ENCODE results near the gene IL21R.

IL21R gene

DNA sequence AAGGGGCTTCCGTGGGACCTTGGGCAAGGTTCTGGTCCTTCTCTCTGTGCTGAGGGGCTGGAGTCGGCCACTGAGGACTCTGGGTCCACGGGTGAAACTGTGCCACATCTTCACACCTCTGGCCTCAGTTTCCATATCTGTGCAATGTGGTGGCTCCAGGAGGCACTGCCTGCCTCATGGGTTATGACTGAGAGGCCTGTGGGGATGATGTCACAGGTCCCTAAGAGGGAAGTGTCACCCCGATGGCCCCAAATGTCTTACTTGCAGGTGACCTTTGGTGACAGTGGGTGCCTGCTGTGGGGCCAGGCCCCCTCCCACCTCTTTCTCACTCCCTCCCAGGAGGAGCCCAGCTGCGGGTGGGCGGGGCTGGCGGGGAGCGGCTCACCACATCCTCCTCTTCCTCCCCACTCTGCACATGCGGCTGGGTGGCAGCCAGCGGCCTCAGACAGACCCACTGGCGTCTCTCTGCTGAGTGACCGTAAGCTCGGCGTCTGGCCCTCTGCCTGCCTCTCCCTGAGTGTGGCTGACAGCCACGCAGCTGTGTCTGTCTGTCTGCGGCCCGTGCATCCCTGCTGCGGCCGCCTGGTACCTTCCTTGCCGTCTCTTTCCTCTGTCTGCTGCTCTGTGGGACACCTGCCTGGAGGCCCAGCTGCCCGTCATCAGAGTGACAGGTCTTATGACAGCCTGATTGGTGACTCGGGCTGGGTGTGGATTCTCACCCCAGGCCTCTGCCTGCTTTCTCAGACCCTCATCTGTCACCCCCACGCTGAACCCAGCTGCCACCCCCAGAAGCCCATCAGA, at the start of gene IL21R:
Gene IL21R (plus strand): TSS at position 407 of the 801 bp plus-strand sequence. CDS start 27,898 bp downstream, outside the sequence.
- DNase-seq, result peak; percentile 40

DNA sequence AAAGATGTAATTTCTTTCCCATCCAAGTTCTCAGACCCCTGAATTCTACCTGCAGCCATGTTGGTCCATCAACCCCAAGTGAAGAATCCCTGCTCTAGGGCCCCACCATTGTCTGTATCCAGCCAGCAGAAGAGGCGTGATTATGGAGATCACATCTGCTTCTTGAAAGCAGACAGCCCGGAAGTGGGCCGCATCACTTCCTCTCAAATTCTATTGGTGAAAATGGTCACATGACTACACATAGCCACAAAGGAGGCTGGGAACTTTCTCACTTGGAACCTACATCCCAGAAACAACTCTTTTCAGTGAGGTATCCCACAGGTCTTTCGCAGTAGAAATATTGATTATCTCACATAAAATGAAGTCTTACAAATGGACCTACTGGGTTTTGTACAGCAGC, 48.1 kb upstream of the IL21R start:
- DNase-seq, result no peak

DNA sequence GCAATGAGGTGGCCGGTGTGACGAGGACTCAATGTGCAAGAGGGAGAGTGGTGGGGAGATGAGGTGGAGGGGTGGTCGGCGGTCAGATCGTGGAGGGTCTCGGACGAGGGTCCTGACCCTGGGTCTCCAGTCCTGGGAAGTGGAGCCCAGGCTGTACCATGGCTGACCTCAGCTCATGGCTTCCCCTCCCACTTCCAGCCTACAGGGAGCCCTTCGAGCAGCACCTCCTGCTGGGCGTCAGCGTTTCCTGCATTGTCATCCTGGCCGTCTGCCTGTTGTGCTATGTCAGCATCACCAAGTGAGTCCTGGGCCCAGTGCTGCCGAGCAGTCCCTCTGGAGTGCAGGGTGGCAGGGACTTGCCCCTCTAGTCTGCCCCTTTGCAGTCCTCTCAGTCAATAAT, 46.4 kb upstream of the IL21R start:
- DNase-seq, result no peak

GRCh38 chr16:27356794-27357193, 45.2 kb upstream of the IL21R start:
- DNase-seq, result no peak

GRCh38 chr16:27359051-27359450, 42.9 kb upstream of the IL21R start:
- DNase-seq, result no peak

DNA sequence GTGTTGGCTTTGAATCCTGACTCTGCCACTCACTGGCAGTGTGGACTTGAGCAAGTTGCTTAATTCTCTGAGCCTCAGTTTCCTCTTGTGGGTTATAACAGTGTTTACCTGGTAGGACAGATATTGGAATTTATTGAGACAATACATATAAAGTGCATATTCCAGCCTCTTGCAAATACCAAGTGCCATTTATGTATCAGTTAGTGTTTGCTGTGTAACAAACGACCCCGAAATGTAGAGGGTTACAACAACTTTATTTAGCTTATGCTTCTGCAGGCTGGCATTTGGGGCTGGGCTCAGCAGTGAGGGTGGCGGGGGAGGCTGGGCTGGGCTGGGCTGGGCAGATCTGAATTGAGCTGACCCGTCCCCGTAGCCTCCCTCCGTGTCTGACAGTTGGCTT, 42.4 kb upstream of the IL21R start:
- DNase-seq, result no peak

DNA sequence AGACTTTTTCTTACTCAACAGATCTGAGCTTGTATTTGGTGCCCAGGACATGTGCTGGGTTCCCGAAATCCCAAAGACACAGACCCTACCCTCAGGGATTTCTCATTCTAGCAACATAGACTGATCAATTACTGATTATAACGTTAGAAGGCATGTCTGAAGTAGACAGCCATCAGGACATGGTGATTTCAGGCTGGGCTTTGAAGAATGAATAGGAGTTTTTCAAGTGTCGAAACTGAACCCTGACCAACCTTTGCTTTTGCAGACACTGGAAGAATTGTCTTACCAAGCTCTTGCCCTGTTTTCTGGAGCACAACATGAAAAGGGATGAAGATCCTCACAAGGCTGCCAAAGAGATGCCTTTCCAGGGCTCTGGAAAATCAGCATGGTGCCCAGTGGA, 40.0 kb upstream of the IL21R start:
- DNase-seq, result no peak

DNA sequence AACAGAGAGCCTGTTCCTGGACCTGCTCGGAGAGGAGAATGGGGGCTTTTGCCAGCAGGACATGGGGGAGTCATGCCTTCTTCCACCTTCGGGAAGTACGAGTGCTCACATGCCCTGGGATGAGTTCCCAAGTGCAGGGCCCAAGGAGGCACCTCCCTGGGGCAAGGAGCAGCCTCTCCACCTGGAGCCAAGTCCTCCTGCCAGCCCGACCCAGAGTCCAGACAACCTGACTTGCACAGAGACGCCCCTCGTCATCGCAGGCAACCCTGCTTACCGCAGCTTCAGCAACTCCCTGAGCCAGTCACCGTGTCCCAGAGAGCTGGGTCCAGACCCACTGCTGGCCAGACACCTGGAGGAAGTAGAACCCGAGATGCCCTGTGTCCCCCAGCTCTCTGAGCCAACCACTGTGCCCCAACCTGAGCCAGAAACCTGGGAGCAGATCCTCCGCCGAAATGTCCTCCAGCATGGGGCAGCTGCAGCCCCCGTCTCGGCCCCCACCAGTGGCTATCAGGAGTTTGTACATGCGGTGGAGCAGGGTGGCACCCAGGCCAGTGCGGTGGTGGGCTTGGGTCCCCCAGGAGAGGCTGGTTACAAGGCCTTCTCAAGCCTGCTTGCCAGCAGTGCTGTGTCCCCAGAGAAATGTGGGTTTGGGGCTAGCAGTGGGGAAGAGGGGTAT, 39.3 kb upstream of the IL21R start:
- DNase-seq, result no peak

DNA sequence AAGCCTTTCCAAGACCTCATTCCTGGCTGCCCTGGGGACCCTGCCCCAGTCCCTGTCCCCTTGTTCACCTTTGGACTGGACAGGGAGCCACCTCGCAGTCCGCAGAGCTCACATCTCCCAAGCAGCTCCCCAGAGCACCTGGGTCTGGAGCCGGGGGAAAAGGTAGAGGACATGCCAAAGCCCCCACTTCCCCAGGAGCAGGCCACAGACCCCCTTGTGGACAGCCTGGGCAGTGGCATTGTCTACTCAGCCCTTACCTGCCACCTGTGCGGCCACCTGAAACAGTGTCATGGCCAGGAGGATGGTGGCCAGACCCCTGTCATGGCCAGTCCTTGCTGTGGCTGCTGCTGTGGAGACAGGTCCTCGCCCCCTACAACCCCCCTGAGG, 38.7 kb upstream of the IL21R start:
- no peak for DNase-seq

GRCh38 chr16:27363797-27364196, 38.2 kb upstream of the IL21R start:
- DNase-seq, result no peak

GRCh38 chr16:27364493-27365141, 37.4 kb upstream of the IL21R start:
- DNase-seq, result no peak

- DNase-seq, result no peak
Observed at GRCh38 chr16:27365142-27366089, 36.6 kb upstream of the IL21R start.

- no peak for DNase-seq
Observed at GRCh38 chr16:27366687-27367460, 35.1 kb upstream of the IL21R start.

DNA sequence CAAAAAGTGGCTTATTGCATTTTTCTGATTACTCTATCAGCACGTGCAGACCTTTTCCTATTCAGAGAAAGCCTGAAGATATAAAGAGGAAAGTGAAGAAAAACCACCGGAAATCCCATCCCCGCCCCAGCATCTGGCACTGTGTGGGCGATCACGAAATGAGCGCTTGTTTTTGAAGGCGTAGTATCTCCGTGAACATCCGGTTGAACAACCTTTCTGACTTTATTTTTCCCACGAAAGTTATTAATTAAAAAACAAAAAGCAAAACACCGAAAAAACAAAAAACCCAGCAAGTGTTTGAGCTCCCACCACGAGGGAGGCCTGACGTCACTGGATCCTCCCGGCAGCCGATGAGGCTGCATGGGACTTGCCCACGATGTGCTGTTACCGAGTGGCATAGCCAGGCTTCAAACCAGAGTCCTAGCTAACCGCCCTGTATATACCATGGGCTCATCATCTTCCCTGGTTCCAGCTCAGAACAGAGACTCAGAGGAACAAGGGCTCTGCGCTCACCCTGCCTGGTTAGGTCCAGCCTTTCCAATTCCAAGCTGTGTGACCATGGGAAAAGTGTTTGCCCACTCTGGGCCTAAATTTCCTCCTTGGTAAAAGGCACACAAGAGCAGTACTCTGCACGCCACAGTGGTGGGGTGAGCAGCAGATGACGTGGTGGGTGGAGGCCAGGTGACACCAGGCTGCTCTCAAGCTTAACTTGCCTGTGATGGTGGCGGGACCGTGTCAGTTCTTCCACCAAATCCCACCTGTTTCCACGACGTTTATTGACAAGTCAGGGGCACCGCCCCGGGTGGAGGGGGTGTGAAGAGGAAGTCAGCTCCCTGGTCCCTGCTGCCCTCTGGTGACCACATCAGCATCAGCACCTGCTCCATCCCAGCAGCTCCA, 34.3 kb upstream of the IL21R start:
- peak; percentile 70 for DNase-seq

DNA sequence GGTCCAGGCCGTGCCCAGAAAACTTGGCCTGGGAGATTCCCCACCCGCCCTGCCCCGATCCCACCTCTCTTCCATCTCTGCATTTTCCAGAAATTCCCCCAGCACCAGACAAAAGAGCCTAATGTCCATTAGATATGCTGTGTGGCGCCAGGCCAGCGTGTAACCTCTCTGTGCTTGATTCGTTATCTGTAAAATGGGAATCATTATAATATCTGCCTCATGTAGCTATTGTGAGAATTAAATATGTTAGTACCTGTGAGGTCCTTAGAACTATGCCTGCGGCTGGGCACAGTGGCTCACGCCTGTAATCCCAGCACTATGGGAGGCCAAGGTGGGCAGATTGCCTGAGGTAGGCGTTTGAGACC, 33.6 kb upstream of the IL21R start:
- DNase-seq, result no peak

- DNase-seq, result no peak
Observed at GRCh38 chr16:27369806-27370205, 32.2 kb upstream of the IL21R start.

DNA sequence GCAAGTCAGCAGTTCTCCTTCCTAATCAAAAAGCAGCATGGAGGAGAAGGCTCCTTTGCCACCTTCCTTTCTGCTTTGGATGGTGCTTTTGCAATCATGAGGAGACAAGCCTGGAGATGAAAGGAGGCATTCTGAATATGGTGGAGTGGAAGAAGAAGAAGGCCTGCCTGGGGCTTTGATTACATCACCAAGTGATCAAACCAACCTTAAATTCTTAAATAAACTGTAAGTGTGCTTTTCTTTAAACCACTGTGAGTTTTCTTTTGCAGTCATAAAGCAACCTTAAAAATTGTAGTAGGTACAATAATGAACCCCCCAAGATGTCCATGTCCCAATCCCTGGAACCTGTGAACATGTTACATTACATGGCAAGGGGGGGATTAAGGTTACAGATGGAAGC, 31.7 kb upstream of the IL21R start:
- no peak for DNase-seq

- DNase-seq, result no peak
Observed at GRCh38 chr16:27373312-27373711, 28.7 kb upstream of the IL21R start.

DNA sequence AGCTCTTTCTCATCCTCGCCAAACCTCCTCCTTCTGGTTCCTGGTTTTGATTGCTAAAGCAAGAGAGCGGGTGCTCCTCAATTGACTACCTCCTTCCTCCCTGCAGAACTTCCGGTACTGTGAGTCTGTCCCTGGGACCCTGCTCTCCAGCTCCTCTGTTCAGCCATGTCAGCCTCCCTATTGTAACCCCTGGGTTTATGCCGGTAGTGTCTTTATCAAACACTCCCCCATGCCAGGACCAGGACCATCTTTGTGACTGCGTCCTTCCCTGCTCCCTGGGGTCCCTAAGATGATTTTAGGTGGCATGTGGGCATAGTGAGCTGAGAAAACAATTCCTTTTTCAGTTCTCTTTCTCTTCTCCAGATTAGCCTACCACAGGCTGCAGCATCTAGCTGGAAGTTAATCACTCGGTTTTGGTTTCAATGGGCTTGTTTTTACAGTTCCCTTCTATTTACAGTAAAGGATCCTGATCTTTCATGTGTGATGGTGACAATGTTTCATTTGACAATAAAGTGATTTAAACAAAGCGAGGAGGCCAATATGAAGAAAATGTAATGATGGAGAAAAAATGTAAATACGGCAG, 27.7 kb upstream of the IL21R start:
- no peak for DNase-seq

- no peak for DNase-seq
Observed at GRCh38 chr16:27374804-27375425, 27.1 kb upstream of the IL21R start.
